GM12878 (cell line): ENCODE results near the gene MAOA. TPM values are rescaled to one million over a fixed set of nuclear protein-coding genes. Genes with fewer than 3 reads are reported as not detected.

ENCODE experiments used
- ATAC-seq: fragments of 200-7000 bp; cut with Tn5 transposase; 3 replicates; pipeline ENCODE4 v1.9.1; 2020; ENCODE audit warnings: mild to moderate bottlenecking, moderate library complexity
- BruUV-seq: library from RNA; stranded (reverse); fragments of 400-500 nt; replicated peaks from 2 replicates; lab custom pipeline; 2021; lab: Mats Ljungman, UMichigan
- CTCF ChIA-PET: fragments of 300-600 bp; sonication (Branson Sonifier 250); formaldehyde crosslinking; extraction: SDS; loops from one replicate; lab custom pipeline; 2021; ENCODE audit warnings: inconsistent platforms; lab: Yijun Ruan, JAX
- POLR2A ChIA-PET: fragments of 350-600 bp; formaldehyde crosslinking; extraction: SDS; loops from one replicate; lab custom pipeline; 2021; ENCODE audit warnings: inconsistent platforms; lab: Charles Lee
- RAD21 ChIA-PET: fragments of 300-600 bp; sonication (Branson Sonifier 250); formaldehyde crosslinking; loops from one replicate; lab custom pipeline; 2023; ENCODE audit warnings: antibody characterized with exemption; ENCODE audit not compliant: unreplicated experiment; lab: Charles Lee
- SMC1A ChIA-PET: fragments of 300-600 bp; sonication (Branson Sonifier 250); formaldehyde crosslinking; loops from one replicate; lab custom pipeline; 2023; ENCODE audit not compliant: unreplicated experiment, uncharacterized antibody; lab: Charles Lee
- DNase-seq: peaks from one replicate; pipeline ENCODE4 v3.0.0-alpha.2; 2011; ENCODE audit warnings: low read depth, low spot score
- FAIRE-seq: peaks from 3 replicates; lab custom pipeline; 2011; peaks lifted over from hg19 to GRCh38; lab: Jason Lieb, UNC
- H2AFZ ChIP-seq: 2 replicates; pipeline ENCODE4 v1.6.0; 2011; ENCODE audit warnings: low read depth, low read length, control low read depth; ENCODE audit not compliant: control insufficient read depth
- H3K27ac ChIP-seq: 2 replicates; pipeline ENCODE4 v1.5.1; 2011; ENCODE audit warnings: control low read depth; ENCODE audit not compliant: control insufficient read depth, insufficient read depth
- H3K27me3 ChIP-seq, 2 experiments: replicated peaks in 1 of 2; 2 replicates each; pipeline versions ENCODE4 v1.6.0 to v1.6.1; 2011; ENCODE audit warnings: low read length in 1 of 2; ENCODE audit not compliant: control insufficient read depth in 2 of 2, insufficient read depth in 2 of 2
- H3K36me3 ChIP-seq, 2 experiments: 2 replicates each; pipeline ENCODE4 v1.5.1; 2011; ENCODE audit warnings: low read length in 1 of 2; ENCODE audit not compliant: control insufficient read depth in 2 of 2, insufficient read depth in 2 of 2
- H3K4me1 ChIP-seq: 2 replicates; pipeline ENCODE4 v1.6.1; 2011; ENCODE audit warnings: mild to moderate bottlenecking, low read length, moderate library complexity, mixed read lengths; ENCODE audit not compliant: control insufficient read depth, insufficient read depth
- H3K4me2 ChIP-seq: 2 replicates; pipeline ENCODE4 v1.6.0; 2011; ENCODE audit warnings: control low read depth; ENCODE audit not compliant: control insufficient read depth, insufficient read depth
- H3K4me3 ChIP-seq: fragments of 200-600 bp; sonication (generic); 2 replicates; pipeline ENCODE4 v1.5.1; 2016
- H3K79me2 ChIP-seq: 2 replicates; pipeline ENCODE4 v1.6.0; 2011; ENCODE audit warnings: low read length; ENCODE audit not compliant: control insufficient read depth, insufficient read depth
- H3K9ac ChIP-seq: 2 replicates; pipeline ENCODE4 v1.8.0; 2011; ENCODE audit warnings: low read length, control low read depth, mixed read lengths; ENCODE audit not compliant: control insufficient read depth, insufficient read depth
- H3K9me3 ChIP-seq: replicated peaks from 3 replicates; pipeline ENCODE4 v1.5.1; 2011; ENCODE audit warnings: mild to moderate bottlenecking, low read length; ENCODE audit not compliant: control insufficient read depth, insufficient read depth
- H4K20me1 ChIP-seq: 2 replicates; pipeline ENCODE4 v1.6.0; 2011; ENCODE audit not compliant: control insufficient read depth, insufficient read depth
- HSF1 ChIP-seq: fragments of 150-350 bp; IDR thresholded peaks from 2 replicates; pipeline ENCODE4 v1.6.1; 2014; ENCODE audit warnings: mild to moderate bottlenecking, low read depth, low read length
- MXI1 ChIP-seq: fragments of 150-350 bp; IDR thresholded peaks from 2 replicates; pipeline ENCODE4 v1.6.1; 2011; ENCODE audit warnings: low read depth, mild to moderate bottlenecking, inconsistent platforms, low read length, improper control_type of control experiment
- PAX8 ChIP-seq: fragments of 450-650 bp; IDR thresholded peaks from 2 replicates; pipeline ENCODE4 v1.6.1; 2017; ENCODE audit warnings: mild to moderate bottlenecking, moderate library complexity
- SIN3A ChIP-seq: IDR thresholded peaks from 2 replicates; pipeline ENCODE4 v1.6.1; 2012; ENCODE audit warnings: low read depth, low read length, improper control_type of control experiment
- SMARCA5 ChIP-seq: fragments of 450-650 bp; IDR thresholded peaks from 2 replicates; pipeline ENCODE4 v1.6.1; 2017; ENCODE audit warnings: mild to moderate bottlenecking
- SP1 ChIP-seq: IDR thresholded peaks from one replicate; pipeline ENCODE4 v1.6.1; 2011; ENCODE audit warnings: low read depth, low read length
- ZNF24 ChIP-seq: fragments of 450-650 bp; IDR thresholded peaks from 2 replicates; pipeline ENCODE4 v1.6.1; 2017; ENCODE audit warnings: antibody characterized with exemption, mild to moderate bottlenecking
- WGBS: methylation state at CpG from one replicate; pipeline ENCODE4 v1.1.6; 2016; ENCODE audit warnings: low lambda C conversion rate; ENCODE audit not compliant: insufficient replicate concordance, insufficient coverage; ENCODE audit errors: missing lambda C conversion rate; 5-methylcytosine and 5-hydroxymethylcytosine counted together
- in situ Hi-C: fragments of 300-500 bp; cut with MboI; formaldehyde crosslinking; loops from 9 replicates; pipeline ENCODE4 v1.14.3; 2018; ENCODE audit warnings: mixed read lengths
- intact Hi-C: fragments of 100-400 bp; cut with micrococcal nuclease; formaldehyde crosslinking; loops from one replicate; pipeline ENCODE4 v1.14.2; 2022; ENCODE audit not compliant: unreplicated experiment
- polyA plus RNA-seq, 11 experiments: library from polyadenylated mRNA; depleted of rRNA in 4 of 11; unstranded in 6 of 11; stranded (reverse) in 5 of 11; fragments of >200 nt; fragmentation: Nextera tagmentation in 4 of 11; fragmentation: Illumina TruSeq in 1 of 11; extraction: Ambion mirVana in 4 of 11; extraction: Trizol in 1 of 11; gene quantifications; 1 replicate in 1 of 11; 2 replicates in 10 of 11; pipeline versions ENCODE4 v1.2.1 to v1.2.3, GENCODE V29; 2011 to 2016; ENCODE audit warnings: inconsistent platforms in 2 of 11, missing spikeins in 2 of 11, low read depth in 1 of 11
- total RNA-seq, 4 experiments: library from RNA; depleted of rRNA in 3 of 4; stranded (reverse); fragments of >200 nt in 3 of 4; fragmentation: Illumina TruSeq in 1 of 4; extraction: Trizol in 1 of 4; gene quantifications; 2 replicates each; pipeline versions ENCODE4 v1.2.1 to v1.2.3, GENCODE V29; 2013 to 2021

The MAOA gene
- total and polyA plus RNA-seq, 10 of the 15 experiments (the other 5 are each of a cell fraction or from before 2014, with no cell fraction given) = 0.02 to 0.51 (median 0.08) TPM; not detected in 7

GRCh38 chrX:43706786-43707370 lies 50.8 kb downstream of the MAOA start:
- intact Hi-C loops = no loop called here
- no peak overlapping the region for H2AFZ ChIP-seq
- SMC1A ChIA-PET = no interaction called here
- ATAC-seq (no peak), DNase-seq (no peak), FAIRE-seq (no peak)
- H3K79me2 ChIP-seq = no peaks in the 10 kb centered on the region
- H4K20me1 ChIP-seq = no peaks in the 10 kb centered on the region
- no peak overlapping the region for H3K4me3 ChIP-seq
- BruUV-seq = no TSS peak
- H3K9ac ChIP-seq = no peak overlapping the region
- RAD21 ChIA-PET = no interaction called here
- 0% methylated on average over 2 of the region's 2 CpGs for WGBS
- TF ChIP-seq SP1 = no peak
- no peak for TF ChIP-seq HSF1
- TF ChIP-seq SMARCA5 = no peak
- TF ChIP-seq PAX8 = no peak
- no peaks in the 10 kb centered on the region; a peak in 1 of 4 replicates for H3K27me3 ChIP-seq
- H3K4me2 ChIP-seq = no peak overlapping the region
- in situ Hi-C loops = no loop called here
- CTCF ChIA-PET = interaction anchor here (0.5 kb wide), 1 partner anchor 38 kb away, joined by 3 read pairs; no protein-coding TSS in a partner anchor
- H3K36me3 ChIP-seq = no peaks in the 10 kb centered on the region
- no peaks in the 10 kb centered on the region for H3K4me1 ChIP-seq
- H3K27ac ChIP-seq = no peak overlapping the region
- H3K9me3 ChIP-seq = no peaks in the 10 kb centered on the region
- POLR2A ChIA-PET = no interaction called here

GRCh38 chrX:43707812-43708548 lies 51.9 kb downstream of the MAOA start:
- no peaks in the 10 kb centered on the region; a peak in 1 of 4 replicates for H3K27me3 ChIP-seq
- no peaks in the 10 kb centered on the region for H3K79me2 ChIP-seq
- no peak overlapping the region for H3K4me3 ChIP-seq
- CTCF ChIA-PET = no interaction called here
- intact Hi-C loops (no loop called here), in situ Hi-C loops (no loop called here)
- ATAC-seq (no peak), FAIRE-seq (no peak), DNase-seq (no peak)
- no peaks in the 10 kb centered on the region for H3K4me1 ChIP-seq
- SMC1A ChIA-PET = no interaction called here
- RAD21 ChIA-PET = no interaction called here
- H3K4me2 ChIP-seq = no peak overlapping the region
- H4K20me1 ChIP-seq = no peaks in the 10 kb centered on the region
- H2AFZ ChIP-seq = no peak overlapping the region
- POLR2A ChIA-PET = no interaction called here
- BruUV-seq = no TSS peak
- no peak overlapping the region for H3K27ac ChIP-seq
- no peaks in the 10 kb centered on the region for H3K9me3 ChIP-seq
- WGBS = 39% methylated on average over 3 of the region's 3 CpGs
- H3K9ac ChIP-seq = no peak overlapping the region
- H3K36me3 ChIP-seq = no peaks in the 10 kb centered on the region
- TF ChIP-seq SIN3A (no peak), MXI1 (no peak), ZNF24 (no peak)
